Esophagus muscularis mucosa (tissue), 4 donors: ENCODE data around the gene FYCO1. TPM values are rescaled to one million over a fixed set of nuclear protein-coding genes. Genes with fewer than 3 reads are reported as not detected.
A peak's percentile ranks its signal among the peaks of the same experiment; 100 is the strongest.

Source experiments
- DNase-seq: peaks from one replicate; pipeline ENCODE4 v3.0.0-alpha.2; 2017; ENCODE audit errors: extremely low spot score
- H3K27ac ChIP-seq, 4 donors: fragments of 200-600 bp; sonication (generic); replicated peaks in 1 of 4; 1 replicate in 3 of 4; 2 replicates in 1 of 4; pipeline ENCODE4 v1.5.1; 2016 to 2019; ENCODE audit warnings: mild to moderate bottlenecking in 1 of 4
- H3K27me3 ChIP-seq, 4 donors: fragments of 200-600 bp; sonication (generic); one replicate each; pipeline versions ENCODE4 v1.5.1 to v1.6.0; 2016 to 2019
- H3K36me3 ChIP-seq, 4 donors: fragments of 200-600 bp; sonication (generic); one replicate each; pipeline ENCODE4 v1.5.1; 2016 to 2019
- H3K4me1 ChIP-seq, 4 donors: fragments of 200-600 bp; sonication (generic); one replicate each; pipeline ENCODE4 v1.5.1; 2016 to 2019
- H3K4me3 ChIP-seq, 4 donors: fragments of 200-600 bp; sonication (generic); 1 replicate in 2 of 4; 2 replicates in 2 of 4; pipeline ENCODE4 v1.5.1; 2016 to 2019; ENCODE audit warnings: mild to moderate bottlenecking in 4 of 4, moderate library complexity in 1 of 4
- H3K9me3 ChIP-seq, 4 donors: fragments of 200-600 bp; sonication (generic); 1 replicate in 3 of 4; 2 replicates in 1 of 4; pipeline ENCODE4 v1.5.1; 2016 to 2019
- EP300 ChIP-seq: sonication (generic); formaldehyde crosslinking; IDR thresholded peaks from one replicate; pipeline ENCODE4 v1.6.1; 2017; ENCODE audit warnings: antibody characterized with exemption
- POLR2A ChIP-seq: fragments of 450-650 bp; IDR thresholded peaks from one replicate; pipeline ENCODE4 v1.6.1; 2017; ENCODE audit warnings: antibody characterized with exemption, moderate library complexity, mild to moderate bottlenecking, low read depth
- POLR2AphosphoS5 ChIP-seq, 2 donors: sonication (generic); formaldehyde crosslinking; IDR thresholded peaks; one replicate each; pipeline ENCODE4 v1.6.1; 2017; ENCODE audit warnings: antibody characterized with exemption in 2 of 2
- WGBS: methylation state at CpG from one replicate; pipeline ENCODE4 v1.1.5; 2018; 5-methylcytosine and 5-hydroxymethylcytosine counted together
- intact Hi-C: fragments of 100-400 bp; cut with DNase I; formaldehyde crosslinking; loops from one replicate; pipeline ENCODE4 v1.15.1; 2023
- total RNA-seq, 4 donors: library from RNA; depleted of rRNA; stranded (reverse); fragments of >200 nt; gene quantifications; one replicate each; pipeline versions ENCODE4 v1.1.0 to v1.2.1, GENCODE V29; 2016
- TF ChIP-seq, protein P1 (sequence below), 3 experiments: fragments of 200-600 bp in 2 of 3; fragments of 450-650 bp in 1 of 3; sonication (generic) in 2 of 3; IDR thresholded peaks; one replicate each; pipeline ENCODE4 v1.5.1; 2017 to 2019; ENCODE audit warnings: antibody characterized with exemption in 3 of 3, mild to moderate bottlenecking in 2 of 3, moderate library complexity in 1 of 3

FYCO1 gene
- total RNA-seq, 4 donors from 2014 or later = 64.1 to 122 (median 93.8) TPM

DNA sequence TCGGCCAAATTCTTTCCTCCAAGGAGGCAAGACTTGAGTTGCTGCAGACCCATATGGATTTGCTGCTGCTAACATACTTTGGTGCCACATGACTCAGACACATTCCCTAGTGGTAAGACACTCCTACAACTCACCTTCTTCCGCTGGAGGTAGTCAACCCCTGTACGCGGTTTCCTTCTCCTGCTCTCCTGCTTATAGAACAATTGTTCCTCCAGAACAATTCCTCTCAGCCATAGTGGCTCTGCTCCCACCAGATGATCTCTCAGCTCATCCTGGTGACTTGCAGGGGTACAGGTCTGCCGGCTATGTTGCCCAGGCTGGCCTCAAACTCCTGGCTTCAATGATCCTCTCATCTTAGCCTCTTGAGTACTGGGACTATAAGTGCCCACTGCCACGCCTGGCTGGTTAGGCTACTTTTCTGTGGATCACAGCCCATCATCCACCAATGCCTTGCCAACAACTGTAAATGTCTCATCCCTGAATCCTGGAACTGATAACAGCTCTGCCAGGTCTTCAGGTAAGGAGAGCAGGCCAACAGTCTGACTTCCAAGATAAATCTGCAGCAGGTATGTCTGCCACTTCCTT is 54.8 kb downstream of the FYCO1 start:
- intact Hi-C loops = no loop called here
- Histone ChIP-seq H3K9me3 (no peaks in the 10 kb centered on the region), H3K4me3 (no peak overlapping the region), H3K27ac (no peak overlapping the region), H3K4me1 (peaks cover 7 to 15% (median 11%) of the 10 kb centered on the region in 4 donors), H3K27me3 (no peaks in the 10 kb centered on the region), H3K36me3 (peaks cover 18 to 64% (median 34%) of the 10 kb centered on the region in 4 donors)
- no peak for DNase-seq
- no peak for TF ChIP-seq POLR2AphosphoS5 (IDR thresholded peaks at IDR 0.05)
- TF ChIP-seq, protein P1, sequence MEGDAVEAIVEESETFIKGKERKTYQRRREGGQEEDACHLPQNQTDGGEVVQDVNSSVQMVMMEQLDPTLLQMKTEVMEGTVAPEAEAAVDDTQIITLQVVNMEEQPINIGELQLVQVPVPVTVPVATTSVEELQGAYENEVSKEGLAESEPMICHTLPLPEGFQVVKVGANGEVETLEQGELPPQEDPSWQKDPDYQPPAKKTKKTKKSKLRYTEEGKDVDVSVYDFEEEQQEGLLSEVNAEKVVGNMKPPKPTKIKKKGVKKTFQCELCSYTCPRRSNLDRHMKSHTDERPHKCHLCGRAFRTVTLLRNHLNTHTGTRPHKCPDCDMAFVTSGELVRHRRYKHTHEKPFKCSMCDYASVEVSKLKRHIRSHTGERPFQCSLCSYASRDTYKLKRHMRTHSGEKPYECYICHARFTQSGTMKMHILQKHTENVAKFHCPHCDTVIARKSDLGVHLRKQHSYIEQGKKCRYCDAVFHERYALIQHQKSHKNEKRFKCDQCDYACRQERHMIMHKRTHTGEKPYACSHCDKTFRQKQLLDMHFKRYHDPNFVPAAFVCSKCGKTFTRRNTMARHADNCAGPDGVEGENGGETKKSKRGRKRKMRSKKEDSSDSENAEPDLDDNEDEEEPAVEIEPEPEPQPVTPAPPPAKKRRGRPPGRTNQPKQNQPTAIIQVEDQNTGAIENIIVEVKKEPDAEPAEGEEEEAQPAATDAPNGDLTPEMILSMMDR (IDR thresholded peaks at IDR 0.05) = no peak
- no peak for TF ChIP-seq EP300
- TF ChIP-seq POLR2A = no peak
- WGBS = 89% methylated on average over 6 of the region's 6 CpGs

DNA sequence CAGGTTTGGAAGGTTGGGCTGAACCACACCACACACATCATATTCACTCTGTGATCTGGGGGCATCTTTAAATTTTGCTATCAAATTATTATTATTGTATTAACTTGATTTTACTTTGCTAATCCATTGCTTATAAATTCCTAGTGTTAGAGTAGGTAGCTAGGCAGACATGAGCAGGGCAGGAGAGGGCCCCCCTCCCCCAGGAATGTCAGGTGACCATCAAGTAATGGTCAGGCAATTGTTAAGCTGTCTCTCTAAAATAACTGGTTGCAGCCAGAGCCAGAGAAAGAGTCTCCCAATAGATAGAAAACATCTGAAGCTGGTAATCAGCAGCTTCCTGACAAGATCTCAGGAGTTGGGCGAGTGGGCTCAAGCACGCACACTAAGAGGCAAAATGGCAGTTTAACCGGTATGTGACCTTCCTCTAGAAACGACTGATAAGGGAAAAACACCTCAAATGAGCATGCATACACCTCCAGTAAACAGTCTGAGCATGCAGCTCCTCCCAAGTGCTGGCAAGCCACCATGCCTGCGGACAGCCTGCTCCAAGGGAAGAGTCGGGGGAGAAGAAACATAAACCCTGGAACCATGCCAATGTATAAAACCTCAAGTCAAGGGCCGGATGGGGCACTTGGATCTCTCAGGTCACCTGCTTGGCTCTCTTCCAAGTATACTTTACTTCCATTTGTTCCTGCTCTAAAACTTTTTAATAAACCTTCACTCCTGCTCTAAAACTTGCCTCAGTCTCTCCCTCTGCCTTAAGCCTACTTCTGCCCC is 55.4 kb downstream of the FYCO1 start:
- H3K36me3 ChIP-seq = peaks cover 24 to 64% (median 38%) of the 10 kb centered on the region in 4 donors
- TF ChIP-seq EP300 = no peak
- no peak for TF ChIP-seq POLR2AphosphoS5 (IDR thresholded peaks at IDR 0.05)
- TF ChIP-seq, protein P1 (IDR thresholded peaks at IDR 0.05) = no peak
- no peak for TF ChIP-seq POLR2A
- H3K4me3 ChIP-seq = no peak overlapping the region
- H3K4me1 ChIP-seq = peaks cover 7 to 19% (median 11%) of the 10 kb centered on the region in 4 donors
- no peaks in the 10 kb centered on the region for H3K9me3 ChIP-seq
- intact Hi-C loops = no loop called here
- H3K27ac ChIP-seq = no peak overlapping the region
- no peak for DNase-seq
- no peaks in the 10 kb centered on the region for H3K27me3 ChIP-seq
- WGBS = 93% methylated on average over 7 of the region's 7 CpGs

DNA sequence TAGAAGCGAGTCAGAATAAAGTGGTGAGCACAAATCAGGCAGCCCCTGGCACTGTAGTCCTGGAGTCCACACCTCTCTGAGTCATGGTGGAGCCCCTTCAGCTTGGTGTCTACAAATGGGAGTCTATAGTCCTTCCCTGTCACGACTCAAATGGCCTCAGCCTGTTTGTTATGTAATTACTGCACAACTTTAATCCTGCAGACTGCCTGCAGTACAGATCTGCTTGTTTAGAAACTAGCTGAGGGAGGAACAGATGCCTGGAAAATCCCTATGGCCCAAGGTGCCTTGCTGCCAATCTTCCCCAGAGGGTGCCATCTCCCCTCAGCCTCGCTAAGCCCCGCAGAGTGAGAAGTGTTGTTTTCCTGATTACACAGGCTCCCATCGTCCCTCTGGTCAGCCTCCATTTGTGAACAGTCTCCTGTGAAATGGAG is 56.3 kb downstream of the FYCO1 start:
- Histone ChIP-seq H3K9me3 (no peaks in the 10 kb centered on the region), H3K27ac (peak overlapping the region in 1 of 4 donors; percentile 14), H3K27me3 (no peaks in the 10 kb centered on the region), H3K4me3 (no peak overlapping the region), H3K4me1 (peaks cover 7 to 19% (median 11%) of the 10 kb centered on the region in 4 donors), H3K36me3 (peaks cover 29 to 65% (median 46%) of the 10 kb centered on the region in 4 donors)
- TF ChIP-seq, protein P1 (IDR thresholded peaks at IDR 0.05) = no peak
- TF ChIP-seq POLR2A (no peak), POLR2AphosphoS5 (IDR thresholded peaks at IDR 0.05) (no peak), EP300 (no peak)
- DNase-seq = no peak
- 49% methylated on average over 5 of the region's 5 CpGs for WGBS
- intact Hi-C loops = loop anchor here (1.0 to 5.0 kb wide), 2 partner anchors 139 to 177 kb away; no protein-coding TSS in a partner anchor

DNA sequence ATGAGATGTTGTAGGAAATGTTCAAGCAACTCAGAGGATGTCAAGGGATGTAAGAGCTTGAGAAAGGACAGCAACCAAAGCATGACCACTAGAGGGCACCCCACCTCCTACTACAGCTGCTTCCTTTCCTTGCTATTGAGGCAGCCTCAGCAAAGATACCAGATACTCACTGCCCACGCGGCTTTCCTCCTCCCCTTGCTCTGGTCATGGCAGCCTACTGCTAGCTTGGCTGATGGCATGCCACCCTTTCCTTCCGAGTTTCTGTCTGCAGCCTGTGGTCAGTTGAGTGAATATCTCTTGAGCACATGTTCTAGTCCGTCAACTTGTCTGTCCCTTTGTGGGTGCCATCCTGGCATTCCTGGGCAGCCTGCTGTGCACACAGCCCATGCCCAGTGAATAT is 56.8 kb downstream of the FYCO1 start:
- peaks cover 7 to 19% (median 11%) of the 10 kb centered on the region in 4 donors for H3K4me1 ChIP-seq
- intact Hi-C loops = loop anchor here (1.0 to 5.0 kb wide), 2 partner anchors 139 to 177 kb away; no protein-coding TSS in a partner anchor
- TF ChIP-seq POLR2A = no peak
- TF ChIP-seq, protein P1 (IDR thresholded peaks at IDR 0.05) = peak; percentile 76 to 91 (median 86)
- no peak for TF ChIP-seq EP300
- TF ChIP-seq POLR2AphosphoS5 (IDR thresholded peaks at IDR 0.05) = peak in 1 of 2 donors; percentile 40
- peaks cover 34 to 70% (median 48%) of the 10 kb centered on the region in 4 donors for H3K36me3 ChIP-seq
- H3K4me3 ChIP-seq = no peak overlapping the region
- H3K9me3 ChIP-seq = no peaks in the 10 kb centered on the region
- peak; percentile 94 for DNase-seq
- H3K27ac ChIP-seq = no peak overlapping the region
- H3K27me3 ChIP-seq = no peaks in the 10 kb centered on the region
- 25% methylated on average over 4 of the region's 4 CpGs for WGBS
